ENCODE measurements around the gene LIPC.

GRCh38 chr15:58475573-58476524 lies 44.1 kb downstream of the LIPC start:
- no peak for TF ChIP-seq ZNF76 (tag by site-specific recombination; IDR thresholded peaks at IDR 0.05; ENCODE audit: borderline replicate concordance, low read depth)
- no peak for TF ChIP-seq ZNF660 (tag by site-specific recombination; IDR thresholded peaks at IDR 0.05)
- TF ChIP-seq ZNF561 (tag by site-specific recombination; IDR thresholded peaks at IDR 0.05; ENCODE audit: borderline replicate concordance) = no peak

All from HEK293 (cell line).